B cell (primary cell): ENCODE measurements around the gene IQCF6. TPM values are rescaled to one million over a fixed set of nuclear protein-coding genes. Genes with fewer than 3 reads are reported as not detected.

Experiments
- ATAC-seq: fragments of 200-7000 bp; cut with Tn5 transposase; one replicate; pipeline ENCODE4 v1.10.0; 2021; ENCODE audit warnings: low read depth, mild to moderate bottlenecking, moderate number of reproducible peaks, moderate library complexity
- CTCF ChIA-PET: fragments of 350-600 bp; sonication (Branson Sonifier 250); formaldehyde crosslinking; loops from one replicate; lab custom pipeline; 2021; ENCODE audit warnings: antibody characterized with exemption, inconsistent platforms; lab: Charles Lee
- POLR2A ChIA-PET: fragments of 350-600 bp; sonication (Branson Sonifier 250); formaldehyde crosslinking; loops from one replicate; lab custom pipeline; 2021; ENCODE audit warnings: antibody characterized with exemption; lab: Charles Lee
- DNase-seq: peaks from one replicate; pipeline ENCODE4 v3.0.0; 2013
- H2AFZ ChIP-seq: 2 replicates; pipeline ENCODE4 v1.6.1; 2012; ENCODE audit warnings: mild to moderate bottlenecking, low read depth, low read length; ENCODE audit not compliant: insufficient read depth, poor library complexity, severe bottlenecking
- H3K27ac ChIP-seq, 2 donors: 1 replicate in 1 of 2; 2 replicates in 1 of 2; pipeline ENCODE4 v1.5.1; 2012 to 2013; ENCODE audit warnings: low read length in 2 of 2, mild to moderate bottlenecking in 2 of 2, moderate library complexity in 1 of 2
- H3K27me3 ChIP-seq, 4 experiments: fragments of 200-600 bp in 1 of 4; sonication (generic) in 1 of 4; replicated peaks in 1 of 4; 1 replicate in 2 of 4; 2 replicates in 2 of 4; pipeline versions ENCODE4 v1.6.1 to v1.7.0; 2013 to 2016; ENCODE audit warnings: low read length in 3 of 4, mild to moderate bottlenecking in 2 of 4, mixed read lengths in 1 of 4, moderate library complexity in 1 of 4; ENCODE audit not compliant: insufficient read depth in 4 of 4, control insufficient read depth in 3 of 4; ENCODE audit errors: control extremely low read depth in 1 of 4
- H3K36me3 ChIP-seq, 2 experiments: replicated peaks in 1 of 2; 1 replicate in 1 of 2; 2 replicates in 1 of 2; pipeline versions ENCODE4 v1.6.1 to v1.7.1; 2013; ENCODE audit warnings: low read length in 1 of 2; ENCODE audit not compliant: insufficient read depth in 2 of 2, control insufficient read depth in 1 of 2; ENCODE audit errors: control extremely low read depth in 1 of 2, extremely low read depth in 1 of 2
- H3K4me1 ChIP-seq, 2 donors: fragments of 200-600 bp in 1 of 2; sonication (generic) in 1 of 2; 1 replicate in 1 of 2; 2 replicates in 1 of 2; pipeline versions ENCODE4 v1.5.1 to v1.6.1; 2013 to 2017; ENCODE audit warnings: low read length in 2 of 2; ENCODE audit not compliant: control insufficient read depth in 2 of 2, insufficient read depth in 2 of 2
- H3K4me2 ChIP-seq: replicated peaks from 2 replicates; pipeline ENCODE3; 2012; ENCODE audit warnings: mild to moderate bottlenecking, low read depth, low read length; ENCODE audit not compliant: poor library complexity, severe bottlenecking
- H3K4me3 ChIP-seq, 5 experiments: fragments of 200-600 bp in 1 of 5; sonication (generic) in 1 of 5; 1 replicate in 3 of 5; 2 replicates in 2 of 5; pipeline versions ENCODE4 v1.5.1 to v1.7.0; 2011 to 2016; ENCODE audit warnings: low read length in 4 of 5, mild to moderate bottlenecking in 4 of 5, low read depth in 2 of 5, control low read depth in 1 of 5, moderate library complexity in 1 of 5; ENCODE audit not compliant: insufficient read depth in 1 of 5; ENCODE audit errors: control extremely low read depth in 1 of 5, extremely low read depth in 1 of 5
- H3K79me2 ChIP-seq: fragments of 200-600 bp; sonication (generic); one replicate; pipeline ENCODE4 v1.6.0; 2016; ENCODE audit warnings: low read length; ENCODE audit not compliant: control insufficient read depth, insufficient read depth
- H3K9ac ChIP-seq: fragments of 200-600 bp; sonication (generic); 2 replicates; pipeline ENCODE4 v1.6.1; 2017; ENCODE audit warnings: mild to moderate bottlenecking, low read length, moderate library complexity
- H3K9me3 ChIP-seq, 3 donors: one replicate each; pipeline versions ENCODE4 v1.6.1 to v1.7.1; 2013; ENCODE audit warnings: low read length in 2 of 3; ENCODE audit not compliant: control insufficient read depth in 2 of 3, insufficient read depth in 1 of 3; ENCODE audit errors: control extremely low read depth in 1 of 3
- H4K20me1 ChIP-seq: 2 replicates; pipeline ENCODE4 v1.6.0; 2012; ENCODE audit warnings: mild to moderate bottlenecking, low read length; ENCODE audit not compliant: insufficient read depth, control insufficient read depth, poor library complexity, severe bottlenecking
- H3K27ac Mint-ChIP-seq: one replicate; pipeline ENCODE4 v1.8.0; 2021; ENCODE audit warnings: mixed read lengths
- H3K27me3 Mint-ChIP-seq: one replicate; pipeline ENCODE4 v1.8.0; 2021; ENCODE audit warnings: mixed read lengths
- H3K4me1 Mint-ChIP-seq: one replicate; pipeline ENCODE4 v1.8.0; 2021; ENCODE audit warnings: mixed read lengths
- H3K4me3 Mint-ChIP-seq: one replicate; pipeline ENCODE4 v1.8.0; 2021; ENCODE audit warnings: mixed read lengths
- H3K9me3 Mint-ChIP-seq: one replicate; pipeline ENCODE4 v1.8.0; 2022; ENCODE audit warnings: mixed read lengths; ENCODE audit not compliant: insufficient read depth
- EZH2 ChIP-seq: IDR thresholded peaks from 2 replicates; pipeline ENCODE4 v1.6.1; 2012; ENCODE audit warnings: borderline replicate concordance, low read depth, mild to moderate bottlenecking, moderate library complexity, low read length; ENCODE audit not compliant: insufficient read depth, poor library complexity, severe bottlenecking
- WGBS: methylation state at CpG from one replicate; pipeline ENCODE4 v1.1.5; 2013; ENCODE audit warnings: missing lambda C conversion rate; ENCODE audit not compliant: insufficient coverage; 5-methylcytosine and 5-hydroxymethylcytosine counted together
- intact Hi-C: fragments of 100-400 bp; cut with micrococcal nuclease; formaldehyde crosslinking; loops from one replicate; pipeline ENCODE4 v1.10.0; 2022
- polyA plus RNA-seq: library from polyadenylated mRNA; depleted of rRNA; stranded (reverse); fragments of >200 nt; gene quantifications from 2 replicates; pipeline ENCODE4 v1.2.3, GENCODE V29; 2012
- total RNA-seq, 2 donors: library from RNA; stranded (reverse); fragments of 120-200 nt in 1 of 2; gene quantifications; 1 replicate in 1 of 2; 2 replicates in 1 of 2; pipeline versions ENCODE4 v1.2.3 to v1.2.4, GENCODE V29; 2013 to 2022
- TF ChIP-seq, protein P1 (sequence below): fragments of 200-600 bp; IDR thresholded peaks from one replicate; pipeline ENCODE4 v1.8.0; 2022; ENCODE audit warnings: antibody characterized with exemption, mild to moderate bottlenecking

Gene IQCF6
- total and polyA plus RNA-seq, 2 donors (not counting 1 experiment from before 2014, with no cell fraction given), result not detected

DNA sequence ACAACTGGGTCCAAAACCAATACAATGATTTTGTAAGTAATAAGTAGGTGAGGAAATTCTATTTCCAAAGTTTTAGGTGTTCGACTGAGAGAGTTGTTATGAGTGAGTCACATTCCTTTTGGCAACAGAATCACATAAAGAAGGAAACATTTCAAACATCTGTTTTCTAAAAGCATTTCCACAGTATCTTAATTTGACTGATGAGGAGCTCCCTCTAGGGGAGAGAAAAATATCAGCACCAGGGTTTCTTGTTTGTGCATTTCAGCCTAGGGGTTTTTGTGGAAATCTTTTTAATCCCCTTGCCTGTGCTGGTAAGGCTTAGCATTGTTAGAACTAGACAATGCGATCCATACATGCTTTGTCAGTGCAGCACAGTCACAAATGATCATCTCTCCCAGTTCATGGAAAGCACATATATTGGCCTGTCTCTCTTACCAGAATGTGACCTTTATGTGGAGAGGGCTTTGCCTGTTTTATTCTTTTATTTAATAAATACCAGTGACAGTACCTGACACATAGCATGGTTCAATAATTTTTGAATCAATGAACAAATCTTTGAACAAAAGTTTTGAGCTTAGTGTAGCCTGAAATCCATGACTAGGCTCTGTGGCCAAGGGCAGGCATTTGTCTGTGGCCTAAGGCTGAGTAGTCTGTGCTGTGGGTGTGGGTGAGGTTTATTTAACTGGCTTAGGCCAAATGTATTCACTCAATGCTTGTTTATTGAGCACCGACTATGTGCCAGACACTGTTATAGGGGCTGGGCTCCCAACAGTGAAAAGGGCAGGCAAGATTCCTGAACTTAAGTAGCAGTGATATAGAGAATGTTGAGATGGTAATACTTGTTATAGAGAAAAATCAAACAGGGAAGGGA lies 21.1 kb upstream of the IQCF6 start:
- Histone ChIP-seq H3K9ac (no peak overlapping the region), H3K79me2 (no peaks in the 10 kb centered on the region), H2AFZ (no peak overlapping the region), H3K4me3 (no peak overlapping the region), H4K20me1 (no peaks in the 10 kb centered on the region), H3K4me1 (no peaks in the 10 kb centered on the region), H3K4me2 (no peak overlapping the region), H3K27ac (no peak overlapping the region), H3K9me3 (no peaks in the 10 kb centered on the region), H3K27me3 (peaks cover 0 to 11% (median 5%) of the 10 kb centered on the region in 4 experiments), H3K36me3 (no peaks in the 10 kb centered on the region)
- Mint-ChIP-seq H3K27me3 (peaks cover 32% of the 10 kb centered on the region), H3K27ac (no peak overlapping the region), H3K9me3 (no peaks in the 10 kb centered on the region), H3K4me3 (no peak overlapping the region), H3K4me1 (no peaks in the 10 kb centered on the region)
- intact Hi-C loops, result loop anchor here (10.0 kb wide), 1 partner anchor 1185 kb away; the partner anchor contains the start of genes CISH and MAPKAPK3
- POLR2A ChIA-PET, result no interaction called here
- DNase-seq (peak; percentile 62), ATAC-seq (no peak)
- CTCF ChIA-PET, result interaction anchor here (0.6 to 7.4 kb wide), 10 partner anchors 19 to 1184 kb away, joined by 3 to 71 read pairs (median 4); partner anchors contain the start of gene DCAF1
- WGBS, result 85% methylated on average over 1 of the region's 3 CpGs
- TF ChIP-seq EZH2, result no peak
- TF ChIP-seq, protein P1, sequence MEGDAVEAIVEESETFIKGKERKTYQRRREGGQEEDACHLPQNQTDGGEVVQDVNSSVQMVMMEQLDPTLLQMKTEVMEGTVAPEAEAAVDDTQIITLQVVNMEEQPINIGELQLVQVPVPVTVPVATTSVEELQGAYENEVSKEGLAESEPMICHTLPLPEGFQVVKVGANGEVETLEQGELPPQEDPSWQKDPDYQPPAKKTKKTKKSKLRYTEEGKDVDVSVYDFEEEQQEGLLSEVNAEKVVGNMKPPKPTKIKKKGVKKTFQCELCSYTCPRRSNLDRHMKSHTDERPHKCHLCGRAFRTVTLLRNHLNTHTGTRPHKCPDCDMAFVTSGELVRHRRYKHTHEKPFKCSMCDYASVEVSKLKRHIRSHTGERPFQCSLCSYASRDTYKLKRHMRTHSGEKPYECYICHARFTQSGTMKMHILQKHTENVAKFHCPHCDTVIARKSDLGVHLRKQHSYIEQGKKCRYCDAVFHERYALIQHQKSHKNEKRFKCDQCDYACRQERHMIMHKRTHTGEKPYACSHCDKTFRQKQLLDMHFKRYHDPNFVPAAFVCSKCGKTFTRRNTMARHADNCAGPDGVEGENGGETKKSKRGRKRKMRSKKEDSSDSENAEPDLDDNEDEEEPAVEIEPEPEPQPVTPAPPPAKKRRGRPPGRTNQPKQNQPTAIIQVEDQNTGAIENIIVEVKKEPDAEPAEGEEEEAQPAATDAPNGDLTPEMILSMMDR, result peak; percentile 91
